ENCODE data around the gene JADE2.
A peak's percentile ranks its signal among the peaks of the same experiment; 100 is the strongest.
"Not testable (repeated sequence)": the region's sequence is repeated elsewhere in the genome, so short reads cannot be mapped to it uniquely, and the experiment has no call there.

JADE2 gene

GRCh38 chr5:134553821-134554267 lies 28.4 kb downstream of the JADE2 start:
- DNase-seq = no peak

GRCh38 chr5:134554319-134555222 lies 29.1 kb downstream of the JADE2 start:
- no peak for DNase-seq

GRCh38 chr5:134555223-134555889 lies 29.9 kb downstream of the JADE2 start:
- DNase-seq = no peak

GRCh38 chr5:134555890-134556311 lies 30.4 kb downstream of the JADE2 start:
- DNase-seq = peak; percentile 2

- not testable (repeated sequence) for DNase-seq
These were observed 31.1 kb downstream of the JADE2 start for GRCh38 chr5:134556588-134556987.

- DNase-seq = no peak
These were observed 31.5 kb downstream of the JADE2 start for GRCh38 chr5:134556994-134557393.

GRCh38 chr5:134559672-134560071 lies 34.2 kb downstream of the JADE2 start:
- no peak for DNase-seq

GRCh38 chr5:134560698-134561097 lies 35.2 kb downstream of the JADE2 start:
- DNase-seq = no peak

- DNase-seq = no peak
These were observed 36.4 kb downstream of the JADE2 start for GRCh38 chr5:134561871-134562296.

- DNase-seq = no peak
These were observed 37.8 kb downstream of the JADE2 start for GRCh38 chr5:134563221-134563620.

GRCh38 chr5:134563962-134564361 lies 38.5 kb downstream of the JADE2 start:
- DNase-seq = no peak

- DNase-seq = no peak
These were observed 38.9 kb downstream of the JADE2 start for GRCh38 chr5:134564396-134564795.

- DNase-seq = no peak
These were observed 40.6 kb downstream of the JADE2 start for GRCh38 chr5:134565791-134566740.

- DNase-seq = no peak
These were observed 41.3 kb downstream of the JADE2 start for GRCh38 chr5:134566741-134567221.

GRCh38 chr5:134567641-134568336 lies 42.3 kb downstream of the JADE2 start:
- no peak for DNase-seq

- DNase-seq = no peak
These were observed 42.8 kb downstream of the JADE2 start for GRCh38 chr5:134568337-134568700.

- DNase-seq = no peak
These were observed 43.6 kb downstream of the JADE2 start for GRCh38 chr5:134568761-134569695.

- DNase-seq = no peak
These were observed 44.4 kb downstream of the JADE2 start for GRCh38 chr5:134569758-134570364.

GRCh38 chr5:134570365-134570758 lies 44.9 kb downstream of the JADE2 start:
- DNase-seq = no peak

- no peak for DNase-seq
These were observed 45.4 kb downstream of the JADE2 start for GRCh38 chr5:134570886-134571285.
